DOHH2 (cell line): ENCODE data around the gene POR.

Source experiments
- CTCF ChIP-seq: fragments of 200-600 bp; sonication (generic); IDR thresholded peaks from one replicate; pipeline ENCODE4 v1.5.1; 2014; ENCODE audit warnings: antibody characterized with exemption, mild to moderate bottlenecking, low read depth, low read length; ENCODE audit not compliant: poor library complexity, severe bottlenecking
- EZH2phosphoT487 ChIP-seq: fragments of 200-600 bp; sonication (generic); IDR thresholded peaks from 2 replicates; pipeline ENCODE4 v1.6.1; 2017; ENCODE audit warnings: borderline replicate concordance, mild to moderate bottlenecking, antibody characterized with exemption, low read length, moderate library complexity, mixed read lengths

- TF ChIP-seq CTCF, result no peak
- TF ChIP-seq EZH2phosphoT487, result no peak
These were observed 77.3 kb downstream of the POR start for GRCh38 chr7:75992083-75992755.
